ENCODE data around the gene CEP72. TPM values are rescaled to one million over a fixed set of nuclear protein-coding genes. Genes with fewer than 3 reads are reported as not detected.

The CEP72 gene
- total and polyA plus RNA-seq, 11 donors = 0.58 to 4.1 (median 1.6) TPM

- no peak for DNase-seq
- no peak for TF ChIP-seq POLR2A (IDR thresholded peaks at IDR 0.05)
- TF ChIP-seq, protein P1, sequence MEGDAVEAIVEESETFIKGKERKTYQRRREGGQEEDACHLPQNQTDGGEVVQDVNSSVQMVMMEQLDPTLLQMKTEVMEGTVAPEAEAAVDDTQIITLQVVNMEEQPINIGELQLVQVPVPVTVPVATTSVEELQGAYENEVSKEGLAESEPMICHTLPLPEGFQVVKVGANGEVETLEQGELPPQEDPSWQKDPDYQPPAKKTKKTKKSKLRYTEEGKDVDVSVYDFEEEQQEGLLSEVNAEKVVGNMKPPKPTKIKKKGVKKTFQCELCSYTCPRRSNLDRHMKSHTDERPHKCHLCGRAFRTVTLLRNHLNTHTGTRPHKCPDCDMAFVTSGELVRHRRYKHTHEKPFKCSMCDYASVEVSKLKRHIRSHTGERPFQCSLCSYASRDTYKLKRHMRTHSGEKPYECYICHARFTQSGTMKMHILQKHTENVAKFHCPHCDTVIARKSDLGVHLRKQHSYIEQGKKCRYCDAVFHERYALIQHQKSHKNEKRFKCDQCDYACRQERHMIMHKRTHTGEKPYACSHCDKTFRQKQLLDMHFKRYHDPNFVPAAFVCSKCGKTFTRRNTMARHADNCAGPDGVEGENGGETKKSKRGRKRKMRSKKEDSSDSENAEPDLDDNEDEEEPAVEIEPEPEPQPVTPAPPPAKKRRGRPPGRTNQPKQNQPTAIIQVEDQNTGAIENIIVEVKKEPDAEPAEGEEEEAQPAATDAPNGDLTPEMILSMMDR (IDR thresholded peaks at IDR 0.05) = no peak
- H3K27me3 ChIP-seq = peaks cover 3 to 53% (median 16%) of the 10 kb centered on the region in 9 donors
- WGBS, 4 donors = 56 to 69% (median 58%) methylated on average over 14 of the region's 14 CpGs
- no peaks in the 10 kb centered on the region for H3K36me3 ChIP-seq
- H3K4me1 ChIP-seq = no peaks in the 10 kb centered on the region
- peaks cover 0 to 24% (median 17%) of the 10 kb centered on the region in 12 donors for H3K9me3 ChIP-seq
- intact Hi-C loops (cut with DNase I) = no loop called here
- ATAC-seq = no peak
- no peak overlapping the region for H3K4me3 ChIP-seq
- H3K27ac ChIP-seq = no peak overlapping the region
Observed at GRCh38 chr5:572398-573019, 39.6 kb upstream of the CEP72 start.

- ATAC-seq (no peak), DNase-seq (no peak)
- H3K4me3 ChIP-seq = no peak overlapping the region
- peaks cover 3 to 46% (median 10%) of the 10 kb centered on the region in 9 donors for H3K27me3 ChIP-seq
- TF ChIP-seq POLR2A (IDR thresholded peaks at IDR 0.05) = no peak
- TF ChIP-seq, protein P1 (IDR thresholded peaks at IDR 0.05) = no peak
- intact Hi-C loops (cut with DNase I) = no loop called here
- 89 to 94% (median 92%) methylated on average over 12 of the region's 12 CpGs for WGBS, 4 donors
- H3K4me1 ChIP-seq = no peaks in the 10 kb centered on the region
- H3K9me3 ChIP-seq = peaks cover 0 to 31% (median 21%) of the 10 kb centered on the region in 12 donors
- H3K36me3 ChIP-seq = no peaks in the 10 kb centered on the region
- H3K27ac ChIP-seq = no peak overlapping the region
Observed at GRCh38 chr5:573206-573605, 38.9 kb upstream of the CEP72 start.

DNA sequence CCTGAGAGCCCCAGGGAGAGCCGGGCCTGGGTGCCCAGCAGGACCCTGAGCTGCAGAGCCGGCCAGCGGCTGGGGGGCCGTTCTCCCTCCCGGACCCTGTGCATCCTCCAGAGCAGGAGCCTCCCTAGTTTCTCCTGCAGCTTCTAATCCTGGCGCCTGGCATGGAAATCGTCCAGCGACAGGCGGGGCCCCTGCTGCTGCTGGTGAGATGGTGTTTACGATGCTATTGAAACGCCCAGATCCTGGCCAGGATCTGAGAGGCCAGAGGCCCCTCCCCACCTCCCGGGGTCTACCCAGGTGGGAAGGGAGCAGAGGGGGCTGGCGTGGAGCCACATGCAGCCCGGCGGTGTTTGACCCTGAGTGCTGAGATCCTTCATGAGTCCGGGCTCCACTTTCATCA lies 38.2 kb upstream of the CEP72 start:
- no peak for ATAC-seq
- no peak for DNase-seq
- Histone ChIP-seq H3K4me3 (no peak overlapping the region), H3K27me3 (peaks cover 0 to 41% (median 8%) of the 10 kb centered on the region in 9 donors), H3K36me3 (no peaks in the 10 kb centered on the region), H3K4me1 (no peaks in the 10 kb centered on the region), H3K9me3 (peaks cover 0 to 36% (median 23%) of the 10 kb centered on the region in 12 donors), H3K27ac (no peak overlapping the region)
- 37 to 47% (median 42%) methylated on average over 13 to 16 of the region's 16 CpGs for WGBS, 4 donors
- TF ChIP-seq, protein P1 (IDR thresholded peaks at IDR 0.05) = no peak
- TF ChIP-seq POLR2A (IDR thresholded peaks at IDR 0.05) = no peak
- intact Hi-C loops (cut with DNase I) = no loop called here

DNA sequence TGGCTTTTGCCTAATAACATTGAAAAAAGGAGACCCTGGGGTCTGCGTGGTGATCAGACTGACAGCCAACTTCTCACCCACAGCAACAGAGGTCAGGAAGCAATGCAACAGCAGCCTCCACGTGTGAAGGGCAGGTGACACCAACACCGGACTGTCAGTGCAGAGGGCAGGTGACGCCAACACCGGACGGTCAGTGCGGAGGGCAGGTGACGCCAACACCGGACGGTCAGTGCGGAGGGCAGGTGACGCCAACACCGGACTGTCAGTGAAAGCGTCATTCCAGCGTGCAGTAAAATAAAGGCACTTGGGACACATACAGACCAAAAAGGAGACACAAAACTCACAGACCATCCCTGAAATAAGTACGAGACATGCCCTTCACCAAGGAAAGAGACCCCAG lies 37.2 kb upstream of the CEP72 start:
- no peak for TF ChIP-seq POLR2A (IDR thresholded peaks at IDR 0.05)
- TF ChIP-seq, protein P1 (IDR thresholded peaks at IDR 0.05) = no peak
- intact Hi-C loops (cut with DNase I) = no loop called here
- no peaks in the 10 kb centered on the region for H3K4me1 ChIP-seq
- ATAC-seq = no peak
- H3K9me3 ChIP-seq = peaks cover 0 to 36% (median 23%) of the 10 kb centered on the region in 12 donors
- 86 to 92% (median 90%) methylated on average over 13 to 16 of the region's 16 CpGs for WGBS, 4 donors
- H3K27ac ChIP-seq = no peak overlapping the region
- peaks cover 0 to 43% (median 8%) of the 10 kb centered on the region in 9 donors for H3K27me3 ChIP-seq
- H3K36me3 ChIP-seq = no peaks in the 10 kb centered on the region
- no peak overlapping the region for H3K4me3 ChIP-seq
- DNase-seq = no peak

Measured in heart left ventricle (tissue), 16 donors.